Activated CD4-positive, alpha-beta memory T cell treated with anti-CD3 and anti-CD28 coated beads for 36 hours (primary cell): Measurements from ENCODE around the gene WEE1. TPM values are rescaled to one million over a fixed set of nuclear protein-coding genes. Genes with fewer than 3 reads are reported as not detected.

Experiments used
- CTCF ChIA-PET: fragments of 350-600 bp; sonication (Branson Sonifier 250); formaldehyde crosslinking; loops from one replicate; lab custom pipeline; 2021; ENCODE audit warnings: antibody characterized with exemption, inconsistent platforms; lab: Charles Lee
- POLR2A ChIA-PET: fragments of 350-600 bp; sonication (Branson Sonifier 250); formaldehyde crosslinking; loops from one replicate; lab custom pipeline; 2021; ENCODE audit warnings: antibody characterized with exemption; lab: Charles Lee
- DNase-seq: peaks from one replicate; pipeline ENCODE4 v3.0.0-alpha.2; 2020
- H3K27ac Mint-ChIP-seq: one replicate; pipeline ENCODE4 v1.8.0; 2021; ENCODE audit warnings: mixed read lengths
- H3K27me3 Mint-ChIP-seq: one replicate; pipeline ENCODE4 v1.8.0; 2021; ENCODE audit warnings: mixed read lengths
- H3K36me3 Mint-ChIP-seq: one replicate; pipeline ENCODE4 v1.8.0; 2021; ENCODE audit warnings: mixed read lengths
- H3K4me1 Mint-ChIP-seq: one replicate; pipeline ENCODE4 v1.8.0; 2021; ENCODE audit warnings: low read depth, mixed read lengths
- H3K4me3 Mint-ChIP-seq: one replicate; pipeline ENCODE4 v1.8.0; 2021; ENCODE audit warnings: mild to moderate bottlenecking, mixed read lengths
- H3K9me3 Mint-ChIP-seq: one replicate; pipeline ENCODE4 v1.8.0; 2021; ENCODE audit warnings: mixed read lengths
- intact Hi-C: fragments of 100-400 bp; cut with micrococcal nuclease; formaldehyde crosslinking; loops from one replicate; pipeline ENCODE4 v1.15.1; 2023
- total RNA-seq, 2 experiments: library from RNA; stranded (reverse); gene quantifications; one replicate each; pipeline ENCODE4 v1.2.3, GENCODE V29; 2021

Gene WEE1
- total RNA-seq, 2 experiments from 2014 or later: 47.8 to 52.4 TPM

GRCh38 chr11:9575260-9576240 lies 2.1 kb downstream of the WEE1 start:
- Mint-ChIP-seq H3K27ac (peak overlapping the region; percentile 82), H3K4me3 (peak overlapping the region; percentile 97), H3K9me3 (no peaks in the 10 kb centered on the region), H3K36me3 (peaks cover 49% of the 10 kb centered on the region), H3K4me1 (peaks cover 33% of the 10 kb centered on the region), H3K27me3 (no peaks in the 10 kb centered on the region)
- peak; percentile 24 for DNase-seq
- CTCF ChIA-PET: interaction anchor here (0.9 to 7.1 kb wide), 8 partner anchors 26 to 173 kb away, joined by 3 to 75 read pairs (median 7); no protein-coding TSS in a partner anchor
- intact Hi-C loops: loop anchor here (1.0 to 2.0 kb wide), 3 partner anchors 9 to 41 kb away; no protein-coding TSS in a partner anchor
- POLR2A ChIA-PET: interaction anchor here (1.0 to 3.7 kb wide), 6 partner anchors 9 to 115 kb away, joined by 3 to 23 read pairs (median 6); partner anchors contain the start of gene ZNF143

GRCh38 chr11:9576701-9577381 lies 3.4 kb downstream of the WEE1 start:
- peaks cover 33% of the 10 kb centered on the region for H3K4me1 Mint-ChIP-seq

GRCh38 chr11:9577556-9577955 lies 4.1 kb downstream of the WEE1 start:
- Mint-ChIP-seq H3K36me3 (peaks cover 69% of the 10 kb centered on the region), H3K9me3 (no peaks in the 10 kb centered on the region), H3K27ac (peak overlapping the region; percentile 66), H3K4me1 (peaks cover 33% of the 10 kb centered on the region), H3K27me3 (no peaks in the 10 kb centered on the region), H3K4me3 (peak overlapping the region; percentile 97)
- ChIA-PET POLR2A (interaction anchor here (0.5 to 3.7 kb wide), 4 partner anchors 24 to 322 kb away, joined by 4 to 23 read pairs (median 8); no protein-coding TSS in a partner anchor), CTCF (interaction anchor here (0.5 to 7.1 kb wide), 5 partner anchors 24 to 951 kb away, joined by 3 to 75 read pairs (median 11); no protein-coding TSS in a partner anchor)
- DNase-seq: no peak
- intact Hi-C loops: no loop called here

More at GRCh38 chr11:9576701-9577381, 3.4 kb downstream of the WEE1 start:
- POLR2A ChIA-PET: interaction anchor here (1.0 to 3.7 kb wide), 4 partner anchors 10 to 36 kb away, joined by 3 to 23 read pairs (median 6); no protein-coding TSS in a partner anchor
- H3K4me3 Mint-ChIP-seq: peak overlapping the region; percentile 97
- no peaks in the 10 kb centered on the region for H3K27me3 Mint-ChIP-seq
- DNase-seq: no peak
- H3K27ac Mint-ChIP-seq: no peak overlapping the region
- CTCF ChIA-PET: interaction anchor here (0.8 to 7.1 kb wide), 7 partner anchors 24 to 264 kb away, joined by 3 to 75 read pairs (median 7); no protein-coding TSS in a partner anchor
- intact Hi-C loops: no loop called here
- peaks cover 62% of the 10 kb centered on the region for H3K36me3 Mint-ChIP-seq
- no peaks in the 10 kb centered on the region for H3K9me3 Mint-ChIP-seq

GRCh38 chr11:9580894-9581293 lies 7.4 kb downstream of the WEE1 start:
- Mint-ChIP-seq H3K9me3 (no peaks in the 10 kb centered on the region), H3K4me3 (no peak overlapping the region), H3K27me3 (no peaks in the 10 kb centered on the region), H3K4me1 (peaks cover 30% of the 10 kb centered on the region), H3K36me3 (peaks cover 74% of the 10 kb centered on the region), H3K27ac (no peak overlapping the region)
- intact Hi-C loops: no loop called here
- POLR2A ChIA-PET: no interaction called here
- CTCF ChIA-PET: no interaction called here
- no peak for DNase-seq

GRCh38 chr11:9581556-9582161 lies 8.2 kb downstream of the WEE1 start:
- H3K27ac Mint-ChIP-seq: no peak overlapping the region
- CTCF ChIA-PET: no interaction called here
- POLR2A ChIA-PET: no interaction called here
- intact Hi-C loops: no loop called here
- DNase-seq: no peak
- no peaks in the 10 kb centered on the region for H3K27me3 Mint-ChIP-seq
- peaks cover 73% of the 10 kb centered on the region for H3K36me3 Mint-ChIP-seq
- H3K4me1 Mint-ChIP-seq: peaks cover 23% of the 10 kb centered on the region
- H3K9me3 Mint-ChIP-seq: no peaks in the 10 kb centered on the region
- no peak overlapping the region for H3K4me3 Mint-ChIP-seq

GRCh38 chr11:9590717-9591116 lies 17.2 kb downstream of the WEE1 start:
- CTCF ChIA-PET: interaction anchor here (0.6 to 1.1 kb wide), 2 partner anchors 23 to 56 kb away, joined by 3 read pairs; no protein-coding TSS in a partner anchor
- intact Hi-C loops: no loop called here
- Mint-ChIP-seq H3K4me1 (no peaks in the 10 kb centered on the region), H3K36me3 (peaks cover 34% of the 10 kb centered on the region), H3K27me3 (no peaks in the 10 kb centered on the region), H3K27ac (no peak overlapping the region), H3K9me3 (no peaks in the 10 kb centered on the region), H3K4me3 (no peak overlapping the region)
- POLR2A ChIA-PET: no interaction called here
- DNase-seq: no peak

- intact Hi-C loops: no loop called here
- Mint-ChIP-seq H3K36me3 (peaks cover 5% of the 10 kb centered on the region), H3K27ac (no peak overlapping the region), H3K27me3 (no peaks in the 10 kb centered on the region), H3K9me3 (no peaks in the 10 kb centered on the region), H3K4me1 (no peaks in the 10 kb centered on the region), H3K4me3 (no peak overlapping the region)
- CTCF ChIA-PET: interaction anchor here (2.4 kb wide), 1 partner anchor 19 kb away, joined by 11 read pairs; no protein-coding TSS in a partner anchor
- no peak for DNase-seq
- POLR2A ChIA-PET: no interaction called here
These were observed 21.0 kb downstream of the WEE1 start for GRCh38 chr11:9594267-9595046.

- CTCF ChIA-PET: interaction anchor here (0.6 to 1.6 kb wide), 5 partner anchors 10 to 1425 kb away, joined by 3 to 10 read pairs (median 3); no protein-coding TSS in a partner anchor
- H3K9me3 Mint-ChIP-seq: no peaks in the 10 kb centered on the region
- peaks cover 18% of the 10 kb centered on the region for H3K4me1 Mint-ChIP-seq
- no peaks in the 10 kb centered on the region for H3K36me3 Mint-ChIP-seq
- H3K27me3 Mint-ChIP-seq: no peaks in the 10 kb centered on the region
- DNase-seq: no peak
- POLR2A ChIA-PET: no interaction called here
- no peak overlapping the region for H3K27ac Mint-ChIP-seq
- intact Hi-C loops: no loop called here
- no peak overlapping the region for H3K4me3 Mint-ChIP-seq
These were observed 23.5 kb downstream of the WEE1 start for GRCh38 chr11:9596926-9597464.

- H3K27ac Mint-ChIP-seq: peak overlapping the region; percentile 84
- no peaks in the 10 kb centered on the region for H3K36me3 Mint-ChIP-seq
- H3K4me3 Mint-ChIP-seq: no peak overlapping the region
- intact Hi-C loops: loop anchor here (2.0 kb wide), 1 partner anchor 33 kb away; no protein-coding TSS in a partner anchor
- no peaks in the 10 kb centered on the region for H3K9me3 Mint-ChIP-seq
- H3K4me1 Mint-ChIP-seq: peaks cover 24% of the 10 kb centered on the region
- ChIA-PET POLR2A (interaction anchor here (1.6 to 2.2 kb wide), 4 partner anchors 13 to 159 kb away, joined by 6 to 27 read pairs (median 23); partner anchors contain the start of gene WEE1), CTCF (interaction anchor here (0.7 to 3.9 kb wide), 7 partner anchors 13 to 148 kb away, joined by 3 to 63 read pairs (median 9); partner anchors contain the start of gene WEE1)
- DNase-seq: no peak
- no peaks in the 10 kb centered on the region for H3K27me3 Mint-ChIP-seq
These were observed 26.7 kb downstream of the WEE1 start for GRCh38 chr11:9600166-9600565.

- H3K27ac Mint-ChIP-seq: peak overlapping the region; percentile 84
- intact Hi-C loops: loop anchor here (1.0 to 2.0 kb wide), 4 partner anchors 13 to 140 kb away; no protein-coding TSS in a partner anchor
- H3K4me1 Mint-ChIP-seq: peaks cover 24% of the 10 kb centered on the region
- no peaks in the 10 kb centered on the region for H3K27me3 Mint-ChIP-seq
- H3K4me3 Mint-ChIP-seq: peak overlapping the region; percentile 68
- peak; percentile 48 for DNase-seq
- H3K36me3 Mint-ChIP-seq: no peaks in the 10 kb centered on the region
- CTCF ChIA-PET: interaction anchor here (0.6 to 3.9 kb wide), 10 partner anchors 10 to 438 kb away, joined by 3 to 63 read pairs (median 6); partner anchors contain the start of gene WEE1
- POLR2A ChIA-PET: interaction anchor here (1.6 to 2.2 kb wide), 4 partner anchors 12 to 159 kb away, joined by 6 to 27 read pairs (median 23); partner anchors contain the start of gene WEE1
- no peaks in the 10 kb centered on the region for H3K9me3 Mint-ChIP-seq
These were observed 27.2 kb downstream of the WEE1 start for GRCh38 chr11:9600644-9601036.
